H1 (cell line): ENCODE data around the gene AMPD3. TPM values are rescaled to one million over a fixed set of nuclear protein-coding genes. Genes with fewer than 3 reads are reported as not detected.

Experiments
- CTCF ChIA-PET: fragments of 300-600 bp; sonication (Branson Sonifier 250); formaldehyde crosslinking; loops from one replicate; lab custom pipeline; 2021; ENCODE audit not compliant: partially characterized antibody; lab: Charles Lee
- POLR2A ChIA-PET: fragments of 300-600 bp; sonication (Branson Sonifier 250); formaldehyde crosslinking; loops from one replicate; lab custom pipeline; 2021; ENCODE audit warnings: inconsistent platforms; ENCODE audit not compliant: partially characterized antibody; lab: Charles Lee
- DNase-seq, 2 experiments: peaks; one replicate each; pipeline versions ENCODE4 v3.0.0 to v3.0.0-alpha.2; 2010 to 2022; ENCODE audit warnings: low spot score in 2 of 2, low read depth in 1 of 2, mixed read lengths in 1 of 2
- FAIRE-seq: peaks from 2 replicates; lab custom pipeline; 2011; peaks lifted over from hg19 to GRCh38; lab: Jason Lieb, UNC
- H2AFZ ChIP-seq: 2 replicates; pipeline ENCODE4 v1.8.1; 2012; ENCODE audit warnings: low read length, inconsistent platforms
- H2AK5ac ChIP-seq: 2 replicates; pipeline ENCODE4 v1.6.1; 2013; ENCODE audit warnings: low read depth, low read length
- H2BK120ac ChIP-seq: replicated peaks from 2 replicates; pipeline ENCODE3; 2013; ENCODE audit warnings: low read depth, low read length, inconsistent platforms
- H2BK12ac ChIP-seq: 2 replicates; pipeline ENCODE4 v1.6.1; 2013; ENCODE audit warnings: low read depth, low read length
- H2BK15ac ChIP-seq: 2 replicates; pipeline ENCODE4 v1.6.1; 2013; ENCODE audit warnings: low read length
- H2BK20ac ChIP-seq: 2 replicates; pipeline ENCODE4 v1.6.1; 2013; ENCODE audit warnings: low read length
- H2BK5ac ChIP-seq: 2 replicates; pipeline ENCODE4 v1.6.1; 2013; ENCODE audit warnings: low read depth, low read length
- H3K14ac ChIP-seq: 2 replicates; pipeline ENCODE4 v1.6.1; 2013; ENCODE audit warnings: inconsistent platforms; ENCODE audit not compliant: insufficient read length
- H3K18ac ChIP-seq: 2 replicates; pipeline ENCODE4 v1.6.1; 2013; ENCODE audit warnings: low read length; ENCODE audit errors: extremely low read depth
- H3K23ac ChIP-seq: 2 replicates; pipeline ENCODE4 v1.6.1; 2013; ENCODE audit warnings: inconsistent platforms; ENCODE audit not compliant: insufficient read length
- H3K23me2 ChIP-seq: 2 replicates; pipeline ENCODE4 v1.6.1; 2013; ENCODE audit warnings: low read depth, low read length
- H3K27ac ChIP-seq: 2 replicates; pipeline ENCODE4 v1.6.1; 2011; ENCODE audit warnings: low read depth, low read length, inconsistent platforms
- H3K27me3 ChIP-seq, 4 experiments: replicated peaks in 1 of 4; 1 replicate in 1 of 4; 2 replicates in 3 of 4; pipeline versions ENCODE4 v1.6.1 to v1.8.1; 2011 to 2013; ENCODE audit warnings: low read length in 3 of 4, mild to moderate bottlenecking in 3 of 4, inconsistent platforms in 2 of 4, mixed read lengths in 2 of 4, moderate library complexity in 1 of 4; ENCODE audit not compliant: control insufficient read depth in 3 of 4, insufficient read depth in 3 of 4; ENCODE audit errors: extremely low read depth in 1 of 4
- H3K36me3 ChIP-seq, 4 experiments: 2 replicates each; pipeline versions ENCODE4 v1.6.1 to v1.8.1; 2011 to 2013; ENCODE audit warnings: mild to moderate bottlenecking in 4 of 4, low read length in 3 of 4, moderate library complexity in 2 of 4, control low read depth in 1 of 4, inconsistent platforms in 1 of 4; ENCODE audit not compliant: insufficient read depth in 4 of 4, control insufficient read depth in 2 of 4
- H3K4ac ChIP-seq: replicated peaks from 2 replicates; pipeline ENCODE3; 2013; ENCODE audit warnings: low read length, low read depth, mixed read lengths, inconsistent platforms; ENCODE audit not compliant: insufficient read length
- H3K4me1 ChIP-seq, 4 experiments: replicated peaks in 1 of 4; 1 replicate in 1 of 4; 2 replicates in 3 of 4; pipeline versions ENCODE4 v1.6.1 to v1.8.1; 2011 to 2013; ENCODE audit warnings: low read length in 3 of 4, inconsistent platforms in 2 of 4, mixed read lengths in 1 of 4; ENCODE audit not compliant: insufficient read depth in 4 of 4, control insufficient read depth in 3 of 4
- H3K4me2 ChIP-seq, 2 experiments: 2 replicates each; pipeline versions ENCODE4 v1.6.1 to v1.8.1; 2011 to 2013; ENCODE audit warnings: low read depth in 2 of 2, low read length in 2 of 2, control low read depth in 1 of 2, inconsistent platforms in 1 of 2, mild to moderate bottlenecking in 1 of 2; ENCODE audit not compliant: insufficient read depth in 1 of 2
- H3K4me3 ChIP-seq, 4 experiments: fragments of 200-600, 300-600 bp in 1 of 4; sonication (generic), shearing (Covaris generic), sonication (Bioruptor Twin) in 1 of 4; 2 replicates each; pipeline versions ENCODE4 v1.5.1 to v1.8.1; 2011 to 2016; ENCODE audit warnings: low read length in 4 of 4, low read depth in 3 of 4, control low read depth in 2 of 4, inconsistent platforms in 2 of 4, mild to moderate bottlenecking in 2 of 4, mixed read lengths in 1 of 4, moderate library complexity in 1 of 4; ENCODE audit not compliant: insufficient read depth in 2 of 4; ENCODE audit errors: extremely low read depth in 1 of 4
- H3K56ac ChIP-seq: replicated peaks from 2 replicates; pipeline ENCODE3; 2013; ENCODE audit warnings: low read depth, mild to moderate bottlenecking, mixed read lengths, low read length, inconsistent platforms; ENCODE audit not compliant: insufficient read length
- H3K79me1 ChIP-seq: 2 replicates; pipeline ENCODE4 v1.6.1; 2013; ENCODE audit warnings: low read depth, low read length, control low read depth
- H3K79me2 ChIP-seq, 2 experiments: 2 replicates each; pipeline versions ENCODE4 v1.6.1 to v1.8.1; 2012 to 2013; ENCODE audit warnings: low read length in 2 of 2, mild to moderate bottlenecking in 2 of 2, inconsistent platforms in 1 of 2; ENCODE audit not compliant: insufficient read depth in 2 of 2, control insufficient read depth in 1 of 2
- H3K9ac ChIP-seq, 4 experiments: replicated peaks in 1 of 4; 1 replicate in 1 of 4; 2 replicates in 3 of 4; pipeline versions ENCODE4 v1.6.1 to v1.8.1; 2011 to 2013; ENCODE audit warnings: low read depth in 3 of 4, low read length in 3 of 4, control low read depth in 2 of 4, mild to moderate bottlenecking in 2 of 4, moderate library complexity in 2 of 4, inconsistent platforms in 1 of 4; ENCODE audit errors: extremely low read depth in 1 of 4
- H3K9me3 ChIP-seq, 2 experiments: 2 replicates each; pipeline versions ENCODE4 v1.6.1 to v1.8.1; 2012 to 2013; ENCODE audit warnings: mild to moderate bottlenecking in 2 of 2, moderate library complexity in 2 of 2, control low read depth in 1 of 2, inconsistent platforms in 1 of 2, low read depth in 1 of 2, low read length in 1 of 2, mixed read lengths in 1 of 2; ENCODE audit not compliant: insufficient read depth in 2 of 2
- H4K20me1 ChIP-seq, 2 experiments: replicated peaks in 1 of 2; 2 replicates each; pipeline versions ENCODE3 to v1.8.1; 2011 to 2013; ENCODE audit warnings: inconsistent platforms in 2 of 2, low read length in 2 of 2, mild to moderate bottlenecking in 1 of 2; ENCODE audit not compliant: insufficient read depth in 2 of 2, control insufficient read depth in 1 of 2
- H4K5ac ChIP-seq: 2 replicates; pipeline ENCODE4 v1.6.1; 2013; ENCODE audit warnings: low read length, low read depth, mixed read lengths, inconsistent platforms; ENCODE audit not compliant: insufficient read length
- H4K8ac ChIP-seq: 2 replicates; pipeline ENCODE4 v1.8.0; 2013; ENCODE audit warnings: mild to moderate bottlenecking, moderate library complexity, low read length, inconsistent platforms; ENCODE audit not compliant: insufficient read depth; ENCODE audit errors: extremely low read depth
- H4K91ac ChIP-seq: replicated peaks from 2 replicates; pipeline ENCODE3; 2013; ENCODE audit warnings: low read length, mixed read lengths, inconsistent platforms; ENCODE audit not compliant: insufficient read length
- KDM4A ChIP-seq: IDR thresholded peaks from one replicate; pipeline ENCODE4 v1.7.1; 2012; ENCODE audit warnings: low read depth, mild to moderate bottlenecking, moderate library complexity, low read length, inconsistent platforms; ENCODE audit not compliant: severe bottlenecking
- SIRT6 ChIP-seq: IDR thresholded peaks from one replicate; pipeline ENCODE4 v1.7.1; 2012; ENCODE audit warnings: low read length, inconsistent platforms
- SP4 ChIP-seq: IDR thresholded peaks from 2 replicates; pipeline ENCODE4 v1.6.1; 2012; ENCODE audit warnings: low read length, inconsistent platforms
- TEAD4 ChIP-seq: IDR thresholded peaks from 2 replicates; pipeline ENCODE4 v1.6.1; 2012; ENCODE audit warnings: low read depth, low read length, inconsistent platforms, mixed read lengths
- USF2 ChIP-seq: IDR thresholded peaks from 2 replicates; pipeline ENCODE4 v1.6.1; 2011; ENCODE audit warnings: low read length, improper control_type of control experiment
- WGBS, 2 experiments: shearing (Covaris generic) in 1 of 2; methylation state at CpG; one replicate each; pipeline versions ENCODE4 v1.1.6 to v1.1.7; 2013 to 2015; ENCODE audit warnings: low lambda C conversion rate in 2 of 2, mixed read lengths in 2 of 2, inconsistent platforms in 1 of 2, low coverage in 1 of 2, missing lambda C conversion rate in 1 of 2; ENCODE audit not compliant: insufficient replicate concordance in 2 of 2, insufficient coverage in 1 of 2, insufficient read length in 1 of 2; ENCODE audit errors: extremely low coverage in 1 of 2, missing lambda C conversion rate in 1 of 2; 5-methylcytosine and 5-hydroxymethylcytosine counted together
- polyA plus RNA-seq, 7 experiments: library from polyadenylated mRNA; depleted of rRNA in 3 of 7; stranded (reverse) in 5 of 7; unstranded in 2 of 7; fragments of >200 nt in 5 of 7; fragments of 200-250 nt in 2 of 7; gene quantifications; 1 replicate in 5 of 7; 2 replicates in 1 of 7; 4 replicates in 1 of 7; pipeline versions ENCODE4 v1.2.1 to v1.2.3, GENCODE V29; 2011 to 2013; ENCODE audit warnings: missing spikeins in 2 of 7, mixed read lengths in 2 of 7
- total RNA-seq: library from RNA; stranded (reverse); fragmentation: NEBNext Ultra II Directional; extraction: Animal tissue kit (Norgen Biotek cat#: 25700); gene quantifications from 2 replicates; pipeline ENCODE4 v1.2.1, GENCODE V29; 2021

The AMPD3 gene
- total and polyA plus RNA-seq, 2 of the 8 experiments (the other 6 are each of a cell fraction or from before 2014, with no cell fraction given): 4.0 to 6.3 TPM

GRCh38 chr11:10499874-10500601, 45.0 kb downstream of the AMPD3 start:
- no peak for DNase-seq
- Histone ChIP-seq H3K4me2 (no peak overlapping the region), H3K4me1 (0 out of 7 replicates have a peak, but pooled peaks cover 0 to 3% (median 0%) of the 10 kb centered on the region in 4 experiments), H3K18ac (no peak overlapping the region), H2BK20ac (no peak overlapping the region), H3K27ac (no peak overlapping the region), H4K20me1 (peaks cover 0 to 9% of the 10 kb centered on the region in 2 experiments), H3K9me3 (no peaks in the 10 kb centered on the region), H2BK5ac (no peak overlapping the region; the same call in 1 of the 2 replicates), H3K14ac (no peak overlapping the region), H3K23me2 (no peaks in the 10 kb centered on the region), H4K5ac (no peak overlapping the region), H3K23ac (no peak overlapping the region), H2BK120ac (no peak overlapping the region), H2BK12ac (no peak overlapping the region; the same call in 1 of the 2 replicates), H2AFZ (no peak overlapping the region), H3K36me3 (no peaks in the 10 kb centered on the region; a peak in 2 of 8 replicates), H2BK15ac (0 out of 2 replicates have a peak overlapping the region, but pooled peaks have one; percentile 19), H3K79me1 (no peaks in the 10 kb centered on the region), H3K79me2 (no peaks in the 10 kb centered on the region), H3K56ac (no peak overlapping the region), H2AK5ac (0 out of 2 replicates have a peak overlapping the region, but pooled peaks have one; percentile 4), H4K91ac (peak overlapping the region; percentile 25), H3K27me3 (no peaks in the 10 kb centered on the region; a peak in 1 of 7 replicates), H3K9ac (no peak overlapping the region), H4K8ac (no peak overlapping the region), H3K4ac (no peak overlapping the region), H3K4me3 (no peak overlapping the region)
- no peak for FAIRE-seq
- no peak for TF ChIP-seq USF2
- TF ChIP-seq TEAD4: no peak
- no peak for TF ChIP-seq SP4
- no peak for TF ChIP-seq KDM4A
- no peak for TF ChIP-seq SIRT6
- POLR2A ChIA-PET: no interaction called here
- CTCF ChIA-PET: no interaction called here
- 87% methylated on average over 15 of the region's 15 CpGs; no CpG with 5 or more reads in 1 of the 2 experiments for WGBS, 2 experiments
